Measurements from ENCODE around the gene ZNF880. TPM values are rescaled to one million over a fixed set of nuclear protein-coding genes. Genes with fewer than 3 reads are reported as not detected.

ZNF880 gene
- polyA plus RNA-seq, 1 donor = 16.4 TPM

Other genes starting within 250 kb of the ZNF880 start
- gene ZNF616, start 230.0 kb upstream of the ZNF880 start, polyA plus RNA-seq (ENCODE audit: insufficient read length) = 8.4 TPM
- 9.0 TPM for gene ZNF836, start 198.3 kb upstream of the ZNF880 start, polyA plus RNA-seq (ENCODE audit: insufficient read length)
- 332 TPM for gene PPP2R1A, start 179.9 kb upstream of the ZNF880 start, polyA plus RNA-seq (ENCODE audit: insufficient read length)
- gene ZNF766, start 100.3 kb upstream of the ZNF880 start, polyA plus RNA-seq (ENCODE audit: insufficient read length) = 12.2 TPM
- gene ZNF480, start 72.8 kb upstream of the ZNF880 start, polyA plus RNA-seq (ENCODE audit: insufficient read length) = 8.9 TPM
- 3.7 TPM for gene ZNF610, start 33.7 kb upstream of the ZNF880 start, polyA plus RNA-seq (ENCODE audit: insufficient read length)
- gene ZNF528, start 27.9 kb downstream of the ZNF880 start, polyA plus RNA-seq (ENCODE audit: insufficient read length) = 25.1 TPM
- gene ZNF534, start 59.2 kb downstream of the ZNF880 start, polyA plus RNA-seq (ENCODE audit: insufficient read length) = 0.75 TPM
- 2.7 TPM for gene ZNF578, start 83.6 kb downstream of the ZNF880 start, polyA plus RNA-seq (ENCODE audit: insufficient read length)
- gene ZNF808, start 157.7 kb downstream of the ZNF880 start, polyA plus RNA-seq (ENCODE audit: insufficient read length) = 8.4 TPM
- gene ZNF701, start 200.4 kb downstream of the ZNF880 start, polyA plus RNA-seq (ENCODE audit: insufficient read length) = 11.2 TPM

All from hindlimb muscle (tissue), 1 donor.